HEK293 (cell line): Measurements from ENCODE around the gene DUSP21.
A peak's percentile ranks its signal among the peaks of the same experiment; 100 is the strongest.

ENCODE experiments used
- CTCF ChIP-seq: fragments of 450-650 bp; formaldehyde crosslinking; IDR thresholded peaks from 2 replicates; pipeline ENCODE4 v1.5.1; 2016; ENCODE audit warnings: missing biosample characterization, missing genetic modification characterization
- EGR2 ChIP-seq: fragments of 450-650 bp; formaldehyde crosslinking; IDR thresholded peaks from 2 replicates; pipeline ENCODE4 v1.5.1; 2016; ENCODE audit warnings: low read depth, missing biosample characterization, missing genetic modification characterization
- HOXA7 ChIP-seq: sonication (generic); formaldehyde crosslinking; IDR thresholded peaks from 2 replicates; pipeline ENCODE4 v1.8.1; 2022; ENCODE audit warnings: missing genetic modification reagents, borderline replicate concordance
- OSR2 ChIP-seq: fragments of 450-650 bp; formaldehyde crosslinking; IDR thresholded peaks from 2 replicates; pipeline ENCODE4 v1.5.1; 2016; ENCODE audit warnings: missing biosample characterization, missing genetic modification characterization
- OVOL3 ChIP-seq: fragments of 450-650 bp; formaldehyde crosslinking; IDR thresholded peaks from 2 replicates; pipeline ENCODE4 v1.5.1; 2016; ENCODE audit warnings: missing biosample characterization, missing genetic modification characterization
- PRDM1 ChIP-seq: fragments of 450-650 bp; formaldehyde crosslinking; IDR thresholded peaks from 2 replicates; pipeline ENCODE4; 2016; ENCODE audit warnings: missing biosample characterization, missing genetic modification characterization
- SCRT2 ChIP-seq: fragments of 450-650 bp; formaldehyde crosslinking; IDR thresholded peaks from 2 replicates; pipeline ENCODE4 v1.5.1; 2016; ENCODE audit warnings: missing biosample characterization, missing genetic modification characterization
- SP7 ChIP-seq: fragments of 450-650 bp; formaldehyde crosslinking; IDR thresholded peaks from 2 replicates; pipeline ENCODE4 v1.5.1; 2016; ENCODE audit warnings: missing biosample characterization, missing genetic modification characterization
- TCF7L2 ChIP-seq: IDR thresholded peaks from 2 replicates; pipeline ENCODE4 v1.6.1; 2011; ENCODE audit warnings: low read depth, mild to moderate bottlenecking, inconsistent platforms, low read length, moderate library complexity, borderline replicate concordance
- YY1 ChIP-seq: fragments of 450-650 bp; formaldehyde crosslinking; IDR thresholded peaks from 2 replicates; pipeline ENCODE4 v1.5.1; 2018; ENCODE audit warnings: missing biosample characterization, missing genetic modification characterization
- YY2 ChIP-seq: fragments of 450-650 bp; formaldehyde crosslinking; IDR thresholded peaks from 2 replicates; pipeline ENCODE4 v1.5.1; 2016; ENCODE audit warnings: missing biosample characterization, missing genetic modification characterization
- ZBTB1 ChIP-seq: fragments of 450-650 bp; formaldehyde crosslinking; IDR thresholded peaks from 2 replicates; pipeline ENCODE4 v1.5.1; 2016; ENCODE audit warnings: missing biosample characterization, missing genetic modification characterization
- ZFP37 ChIP-seq: fragments of 450-650 bp; formaldehyde crosslinking; IDR thresholded peaks from 2 replicates; pipeline ENCODE4 v1.5.1; 2016; ENCODE audit warnings: missing biosample characterization, missing genetic modification characterization
- ZNF133 ChIP-seq: fragments of 450-650 bp; formaldehyde crosslinking; IDR thresholded peaks from 2 replicates; pipeline ENCODE4 v1.5.1; 2016; ENCODE audit warnings: missing biosample characterization, missing genetic modification characterization
- ZNF138 ChIP-seq: fragments of 450-650 bp; formaldehyde crosslinking; IDR thresholded peaks from 2 replicates; pipeline ENCODE4 v1.5.1; 2016; ENCODE audit warnings: missing biosample characterization, missing genetic modification characterization, borderline replicate concordance
- ZNF175 ChIP-seq: fragments of 450-650 bp; formaldehyde crosslinking; IDR thresholded peaks from 2 replicates; pipeline ENCODE4 v1.5.1; 2016; ENCODE audit warnings: missing biosample characterization, missing genetic modification characterization
- ZNF248 ChIP-seq: fragments of 450-650 bp; formaldehyde crosslinking; IDR thresholded peaks from 2 replicates; pipeline ENCODE4 v1.5.1; 2017; ENCODE audit warnings: missing biosample characterization, missing genetic modification characterization
- ZNF274 ChIP-seq, 2 experiments: fragments of 200-500 bp in 1 of 2; fragments of 450-650 bp in 1 of 2; sonication (Bioruptor generic) in 1 of 2; formaldehyde crosslinking in 1 of 2; IDR thresholded peaks; 2 replicates each; pipeline versions ENCODE4 v1.5.1 to v1.6.1; 2014 to 2016; ENCODE audit warnings: borderline replicate concordance in 1 of 2, inconsistent platforms in 1 of 2, low read length in 1 of 2, missing biosample characterization in 1 of 2, missing genetic modification characterization in 1 of 2
- ZNF302 ChIP-seq: fragments of 450-650 bp; formaldehyde crosslinking; IDR thresholded peaks from 2 replicates; pipeline ENCODE4 v1.5.1; 2016; ENCODE audit warnings: missing biosample characterization, missing genetic modification characterization, low read depth
- ZNF350 ChIP-seq: fragments of 450-650 bp; formaldehyde crosslinking; IDR thresholded peaks from 2 replicates; pipeline ENCODE4 v1.5.0; 2017; ENCODE audit warnings: missing biosample characterization, mild to moderate bottlenecking, missing genetic modification characterization
- ZNF501 ChIP-seq: fragments of 450-650 bp; formaldehyde crosslinking; IDR thresholded peaks from 2 replicates; pipeline ENCODE4 v1.5.1; 2016; ENCODE audit warnings: missing biosample characterization, missing genetic modification characterization
- ZNF596 ChIP-seq: fragments of 450-650 bp; IDR thresholded peaks from 2 replicates; pipeline ENCODE4 v1.5.0; 2018; ENCODE audit warnings: missing biosample characterization, mild to moderate bottlenecking, missing genetic modification characterization, moderate library complexity
- ZNF600 ChIP-seq: fragments of 450-650 bp; formaldehyde crosslinking; IDR thresholded peaks from 2 replicates; pipeline ENCODE4 v1.5.1; 2016; ENCODE audit warnings: missing biosample characterization, missing genetic modification characterization
- ZNF692 ChIP-seq: fragments of 450-650 bp; formaldehyde crosslinking; IDR thresholded peaks from 2 replicates; pipeline ENCODE4 v1.5.1; 2016; ENCODE audit warnings: missing biosample characterization, missing genetic modification characterization
- ZNF768 ChIP-seq: fragments of 450-650 bp; formaldehyde crosslinking; IDR thresholded peaks from 2 replicates; pipeline ENCODE4 v1.5.1; 2018; ENCODE audit warnings: missing biosample characterization, mild to moderate bottlenecking, missing genetic modification characterization
- ZNF777 ChIP-seq: fragments of 450-650 bp; formaldehyde crosslinking; IDR thresholded peaks from 2 replicates; pipeline ENCODE4 v1.5.1; 2017; ENCODE audit warnings: missing biosample characterization, missing genetic modification characterization, borderline replicate concordance
- ZNF792 ChIP-seq: fragments of 450-650 bp; formaldehyde crosslinking; IDR thresholded peaks from 2 replicates; pipeline ENCODE4 v1.5.1; 2016; ENCODE audit warnings: missing biosample characterization, missing genetic modification characterization
- ZNF837 ChIP-seq: fragments of 450-650 bp; formaldehyde crosslinking; IDR thresholded peaks from 2 replicates; pipeline ENCODE4 v1.5.1; 2016; ENCODE audit warnings: missing biosample characterization, missing genetic modification characterization
- TF ChIP-seq, protein P1 (sequence below): fragments of 450-650 bp; formaldehyde crosslinking; IDR thresholded peaks from 2 replicates; pipeline ENCODE4 v1.5.1; 2016; ENCODE audit warnings: missing biosample characterization, missing genetic modification characterization
- TF ChIP-seq, protein P2 (sequence below): fragments of 450-650 bp; IDR thresholded peaks from 2 replicates; pipeline ENCODE4 v1.5.1; 2018; ENCODE audit warnings: missing biosample characterization, mild to moderate bottlenecking, missing genetic modification characterization
- TF ChIP-seq, protein P3 (sequence below): fragments of 450-650 bp; formaldehyde crosslinking; IDR thresholded peaks from 2 replicates; pipeline ENCODE4 v1.5.1; 2017; ENCODE audit warnings: missing biosample characterization, missing genetic modification characterization

Gene DUSP21

GRCh38 chrX:44872821-44873414 is 29.1 kb downstream of the DUSP21 start, which contains the start of gene KDM6A (continued):
- TF ChIP-seq, protein P1, sequence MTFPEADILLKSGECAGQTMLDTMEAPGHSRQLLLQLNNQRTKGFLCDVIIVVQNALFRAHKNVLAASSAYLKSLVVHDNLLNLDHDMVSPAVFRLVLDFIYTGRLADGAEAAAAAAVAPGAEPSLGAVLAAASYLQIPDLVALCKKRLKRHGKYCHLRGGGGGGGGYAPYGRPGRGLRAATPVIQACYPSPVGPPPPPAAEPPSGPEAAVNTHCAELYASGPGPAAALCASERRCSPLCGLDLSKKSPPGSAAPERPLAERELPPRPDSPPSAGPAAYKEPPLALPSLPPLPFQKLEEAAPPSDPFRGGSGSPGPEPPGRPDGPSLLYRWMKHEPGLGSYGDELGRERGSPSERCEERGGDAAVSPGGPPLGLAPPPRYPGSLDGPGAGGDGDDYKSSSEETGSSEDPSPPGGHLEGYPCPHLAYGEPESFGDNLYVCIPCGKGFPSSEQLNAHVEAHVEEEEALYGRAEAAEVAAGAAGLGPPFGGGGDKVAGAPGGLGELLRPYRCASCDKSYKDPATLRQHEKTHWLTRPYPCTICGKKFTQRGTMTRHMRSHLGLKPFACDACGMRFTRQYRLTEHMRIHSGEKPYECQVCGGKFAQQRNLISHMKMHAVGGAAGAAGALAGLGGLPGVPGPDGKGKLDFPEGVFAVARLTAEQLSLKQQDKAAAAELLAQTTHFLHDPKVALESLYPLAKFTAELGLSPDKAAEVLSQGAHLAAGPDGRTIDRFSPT (tag by site-specific recombination), result no peak; the same call in 1 of the 2 replicates
- no peak for TF ChIP-seq YY1 (tag by site-specific recombination)
- TF ChIP-seq EGR2 (tag by site-specific recombination), result no peak
- no peak for TF ChIP-seq PRDM1 (tag by site-specific recombination)
- no peak for TF ChIP-seq ZBTB1 (tag by site-specific recombination)
- no peak for TF ChIP-seq SP7 (tag by site-specific recombination)
- no peak for TF ChIP-seq ZNF138 (tag by site-specific recombination)
- no peak for TF ChIP-seq HOXA7 (CRISPR knock-in tag)
- TF ChIP-seq ZNF350 (tag by site-specific recombination), result no peak
- no peak for TF ChIP-seq ZNF600 (tag by site-specific recombination)
- TF ChIP-seq ZNF768 (tag by site-specific recombination), result no peak
- no peak for TF ChIP-seq ZNF248 (tag by site-specific recombination)
- TF ChIP-seq TCF7L2, result no peak
- no peak for TF ChIP-seq ZNF175 (tag by site-specific recombination)
- TF ChIP-seq, protein P2, sequence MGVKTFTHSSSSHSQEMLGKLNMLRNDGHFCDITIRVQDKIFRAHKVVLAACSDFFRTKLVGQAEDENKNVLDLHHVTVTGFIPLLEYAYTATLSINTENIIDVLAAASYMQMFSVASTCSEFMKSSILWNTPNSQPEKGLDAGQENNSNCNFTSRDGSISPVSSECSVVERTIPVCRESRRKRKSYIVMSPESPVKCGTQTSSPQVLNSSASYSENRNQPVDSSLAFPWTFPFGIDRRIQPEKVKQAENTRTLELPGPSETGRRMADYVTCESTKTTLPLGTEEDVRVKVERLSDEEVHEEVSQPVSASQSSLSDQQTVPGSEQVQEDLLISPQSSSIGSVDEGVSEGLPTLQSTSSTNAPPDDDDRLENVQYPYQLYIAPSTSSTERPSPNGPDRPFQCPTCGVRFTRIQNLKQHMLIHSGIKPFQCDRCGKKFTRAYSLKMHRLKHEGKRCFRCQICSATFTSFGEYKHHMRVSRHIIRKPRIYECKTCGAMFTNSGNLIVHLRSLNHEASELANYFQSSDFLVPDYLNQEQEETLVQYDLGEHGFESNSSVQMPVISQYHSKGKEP (tag by site-specific recombination), result no peak
- TF ChIP-seq ZNF133, result no peak
- TF ChIP-seq ZNF302 (tag by site-specific recombination), result no peak
- no peak for TF ChIP-seq OVOL3 (tag by site-specific recombination)
- TF ChIP-seq CTCF (tag by site-specific recombination), result no peak
- no peak for TF ChIP-seq ZNF692 (tag by site-specific recombination)
- no peak for TF ChIP-seq ZNF274 (IDR thresholded peaks at IDR 0.05; ENCODE audit: low read length)
- no peak for TF ChIP-seq ZNF274 (tag by site-specific recombination; IDR thresholded peaks at IDR 0.05; ENCODE audit: borderline replicate concordance)
- no peak for TF ChIP-seq ZFP37
- TF ChIP-seq OSR2 (tag by site-specific recombination), result peak; percentile 30; the same call in 1 of the 2 replicates
- TF ChIP-seq ZNF501 (tag by site-specific recombination), result no peak
- no peak for TF ChIP-seq ZNF596
- TF ChIP-seq SCRT2 (tag by site-specific recombination), result no peak
- TF ChIP-seq ZNF837 (tag by site-specific recombination), result no peak
- no peak for TF ChIP-seq ZNF777
- no peak for TF ChIP-seq YY2
- TF ChIP-seq, protein P3, sequence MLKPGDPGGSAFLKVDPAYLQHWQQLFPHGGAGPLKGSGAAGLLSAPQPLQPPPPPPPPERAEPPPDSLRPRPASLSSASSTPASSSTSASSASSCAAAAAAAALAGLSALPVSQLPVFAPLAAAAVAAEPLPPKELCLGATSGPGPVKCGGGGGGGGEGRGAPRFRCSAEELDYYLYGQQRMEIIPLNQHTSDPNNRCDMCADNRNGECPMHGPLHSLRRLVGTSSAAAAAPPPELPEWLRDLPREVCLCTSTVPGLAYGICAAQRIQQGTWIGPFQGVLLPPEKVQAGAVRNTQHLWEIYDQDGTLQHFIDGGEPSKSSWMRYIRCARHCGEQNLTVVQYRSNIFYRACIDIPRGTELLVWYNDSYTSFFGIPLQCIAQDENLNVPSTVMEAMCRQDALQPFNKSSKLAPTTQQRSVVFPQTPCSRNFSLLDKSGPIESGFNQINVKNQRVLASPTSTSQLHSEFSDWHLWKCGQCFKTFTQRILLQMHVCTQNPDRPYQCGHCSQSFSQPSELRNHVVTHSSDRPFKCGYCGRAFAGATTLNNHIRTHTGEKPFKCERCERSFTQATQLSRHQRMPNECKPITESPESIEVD (tag by site-specific recombination), result no peak
- no peak for TF ChIP-seq ZNF792 (tag by site-specific recombination)
